ENCODE measurements around the gene IGIP.
A peak's percentile ranks its signal among the peaks of the same experiment; 100 is the strongest.

IGIP gene

GRCh38 chr5:140141241-140141640, 15.5 kb downstream of the IGIP start:
- CTCF ChIA-PET: interaction anchor here (0.8 to 7.2 kb wide), 10 partner anchors 7 to 115 kb away, joined by 3 to 137 read pairs (median 4); no protein-coding TSS in a partner anchor
- POLR2A ChIA-PET: no interaction called here
- DNase-seq (ENCODE audit: extremely low spot score): no peak
- TF ChIP-seq CTCF (IDR thresholded peaks at IDR 0.05; ENCODE audit: control extremely low read depth, extremely low read depth, low read depth, missing control alignments): no peak

GRCh38 chr5:140142246-140142645, 16.5 kb downstream of the IGIP start:
- TF ChIP-seq CTCF (IDR thresholded peaks at IDR 0.05; ENCODE audit: control extremely low read depth, extremely low read depth, low read depth, missing control alignments): no peak
- ChIA-PET POLR2A (no interaction called here), CTCF (interaction anchor here (1.0 to 7.2 kb wide), 14 partner anchors 8 to 355 kb away, joined by 3 to 137 read pairs (median 22); no protein-coding TSS in a partner anchor)
- DNase-seq (ENCODE audit: extremely low spot score): no peak

GRCh38 chr5:140142856-140143255, 17.1 kb downstream of the IGIP start:
- DNase-seq (ENCODE audit: extremely low spot score): no peak
- TF ChIP-seq CTCF (IDR thresholded peaks at IDR 0.05; ENCODE audit: control extremely low read depth, extremely low read depth, low read depth, missing control alignments): no peak
- POLR2A ChIA-PET: no interaction called here
- CTCF ChIA-PET: interaction anchor here (0.9 to 7.2 kb wide), 19 partner anchors 9 to 368 kb away, joined by 3 to 137 read pairs (median 17); no protein-coding TSS in a partner anchor

- no peak for DNase-seq (ENCODE audit: extremely low spot score)
- ChIA-PET POLR2A (no interaction called here), CTCF (interaction anchor here (0.6 to 7.2 kb wide), 39 partner anchors 10 to 368 kb away, joined by 3 to 137 read pairs (median 8); partner anchors contain the start of genes CYSTM1, NRG2 and PURA)
- no peak for TF ChIP-seq CTCF (IDR thresholded peaks at IDR 0.05; ENCODE audit: control extremely low read depth, extremely low read depth, low read depth, missing control alignments)
These were observed 18.0 kb downstream of the IGIP start for GRCh38 chr5:140143521-140144258.

- TF ChIP-seq CTCF (IDR thresholded peaks at IDR 0.05; ENCODE audit: control extremely low read depth, extremely low read depth, low read depth, missing control alignments): no peak
- peak; percentile 4 for DNase-seq (ENCODE audit: extremely low spot score)
- POLR2A ChIA-PET: no interaction called here
- CTCF ChIA-PET: interaction anchor here (0.6 to 7.2 kb wide), 38 partner anchors 11 to 370 kb away, joined by 3 to 137 read pairs (median 10); partner anchors contain the start of genes CYSTM1, NRG2 and PURA
These were observed 19.5 kb downstream of the IGIP start for GRCh38 chr5:140145256-140145655.

- DNase-seq (ENCODE audit: extremely low spot score): peak; percentile 76
- TF ChIP-seq CTCF (IDR thresholded peaks at IDR 0.05; ENCODE audit: control extremely low read depth, extremely low read depth, low read depth, missing control alignments): peak; percentile 64
- POLR2A ChIA-PET: interaction anchor here (0.5 kb wide), 1 partner anchor 33 kb away, joined by 3 read pairs; no protein-coding TSS in a partner anchor
- CTCF ChIA-PET: interaction anchor here (0.6 to 7.2 kb wide), 37 partner anchors 12 to 371 kb away, joined by 3 to 137 read pairs (median 7); partner anchors contain the start of genes CYSTM1, NRG2 and PURA
These were observed 20.2 kb downstream of the IGIP start for GRCh38 chr5:140145818-140146522.

All from GM10248 (cell line).